Measurements from ENCODE around the gene PLEKHH2.
A peak's percentile ranks its signal among the peaks of the same experiment; 100 is the strongest.
"Not testable (repeated sequence)": the region's sequence is repeated elsewhere in the genome, so short reads cannot be mapped to it uniquely, and the experiment has no call there.

Gene PLEKHH2

GRCh38 chr2:43637030-43637803, at the start of gene PLEKHH2:
Gene PLEKHH2 (plus strand): TSS chr2:43637260. CDS start chr2:43644674, 7,414 bp downstream.
- DNase-seq = peak in 50 of 51 donors; percentile 18 to 95 (median 78)

DNA sequence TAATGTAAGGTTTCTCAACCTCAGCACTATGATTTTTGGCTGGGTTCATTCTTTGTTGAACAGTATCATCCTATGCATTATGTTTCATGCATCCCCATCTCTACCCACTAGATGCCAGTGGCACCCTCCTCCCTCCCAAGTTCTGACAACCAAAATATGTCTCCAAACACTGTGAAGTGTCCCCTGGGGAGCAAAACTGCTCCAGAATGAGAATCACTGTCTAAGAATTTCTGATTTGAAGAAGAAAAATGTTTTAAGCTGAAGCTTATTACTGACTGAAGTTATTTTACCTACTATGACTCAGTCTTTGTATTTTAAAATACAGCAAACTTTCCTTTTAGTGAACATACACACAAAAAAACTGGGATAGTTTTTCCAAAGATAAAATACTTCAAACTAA, 44.6 kb upstream of the PLEKHH2 start:
- DNase-seq = no peak

DNA sequence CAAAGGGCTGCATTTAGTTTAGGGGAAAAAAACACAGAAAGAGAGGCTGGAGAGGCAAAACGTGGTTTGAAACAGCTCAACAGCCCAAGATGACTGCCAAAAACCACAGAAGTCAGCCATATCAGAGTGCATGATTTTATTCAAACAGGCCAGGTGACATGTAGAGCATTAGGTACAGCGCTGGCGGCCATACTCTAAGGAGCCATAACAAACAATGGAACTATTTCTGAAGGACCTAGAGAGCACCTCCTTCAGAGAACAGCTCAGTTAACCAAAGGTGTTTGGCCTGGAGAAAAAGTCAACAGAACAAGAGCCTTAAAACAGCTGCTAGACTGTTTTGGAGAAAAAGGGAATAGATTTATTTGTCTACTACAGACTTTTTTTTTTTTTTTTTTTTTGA, 43.8 kb upstream of the PLEKHH2 start:
- no peak for DNase-seq

DNA sequence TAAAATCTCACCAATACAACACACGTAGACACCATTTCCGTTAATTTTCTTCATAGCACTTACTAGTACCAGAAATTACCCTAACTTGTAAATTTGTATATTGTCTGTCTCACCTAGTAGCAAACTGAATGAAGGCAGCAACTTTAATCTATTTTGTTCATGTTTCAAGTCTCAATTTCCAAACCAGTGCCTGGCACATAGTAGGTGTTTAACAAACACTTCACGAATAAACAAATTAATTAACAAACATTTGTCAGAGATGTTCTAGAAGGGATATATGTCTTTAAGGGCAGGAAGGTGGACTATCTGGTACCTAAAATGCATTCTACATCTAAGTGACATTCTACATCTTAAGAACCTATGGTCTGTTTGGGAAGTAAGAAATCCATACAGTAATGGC, 42.2 kb upstream of the PLEKHH2 start:
- no peak for DNase-seq

DNA sequence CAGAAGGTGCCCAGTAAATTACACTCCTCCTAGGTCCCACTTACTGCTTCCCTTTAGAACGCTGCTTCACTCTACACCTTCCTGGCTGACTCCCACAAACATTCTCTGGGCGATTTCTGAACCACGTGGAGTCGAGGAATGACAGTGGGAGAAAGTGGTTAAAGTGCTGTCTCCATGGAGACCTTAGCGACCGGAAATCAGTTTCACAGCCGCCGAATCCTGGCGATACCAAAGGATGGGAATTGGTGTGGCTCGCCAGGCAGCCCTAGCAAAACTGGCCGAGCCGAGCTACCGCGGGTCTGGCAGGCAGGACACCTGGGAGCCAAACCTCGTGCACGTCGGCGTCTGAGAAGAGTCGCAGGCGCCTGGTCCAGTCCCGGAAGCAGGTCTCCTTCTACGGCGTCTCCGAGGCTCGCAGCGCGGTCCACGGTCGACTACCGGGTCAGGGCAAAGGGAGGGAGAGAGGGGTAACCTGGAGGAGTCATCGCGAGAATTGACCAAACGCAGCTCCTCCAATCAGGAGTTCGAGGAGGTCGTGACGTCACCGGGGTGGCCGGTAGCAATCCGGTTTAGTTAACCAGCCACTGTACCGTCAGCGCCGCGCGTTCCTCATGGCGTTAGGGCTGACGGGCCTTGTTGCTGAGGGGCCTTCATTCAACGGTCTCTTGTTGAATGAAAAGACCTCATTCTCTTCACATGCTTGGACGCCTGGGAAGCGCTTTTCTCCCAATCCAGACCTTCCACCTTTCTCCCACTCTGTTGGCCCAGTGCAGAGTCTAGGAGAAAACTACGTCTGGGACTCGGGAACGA, 41.3 kb upstream of the PLEKHH2 start, which contains the start of gene THADA:
Gene THADA, minus strand, starts transcription at position 436 of the 810 bp plus-strand sequence. CDS start 3,646 bp downstream, outside the sequence.
- DNase-seq = peak; percentile 56 to 99 (median 96)

GRCh38 chr2:43600596-43600995, 36.5 kb upstream of the PLEKHH2 start:
- DNase-seq = not testable (repeated sequence)

DNA sequence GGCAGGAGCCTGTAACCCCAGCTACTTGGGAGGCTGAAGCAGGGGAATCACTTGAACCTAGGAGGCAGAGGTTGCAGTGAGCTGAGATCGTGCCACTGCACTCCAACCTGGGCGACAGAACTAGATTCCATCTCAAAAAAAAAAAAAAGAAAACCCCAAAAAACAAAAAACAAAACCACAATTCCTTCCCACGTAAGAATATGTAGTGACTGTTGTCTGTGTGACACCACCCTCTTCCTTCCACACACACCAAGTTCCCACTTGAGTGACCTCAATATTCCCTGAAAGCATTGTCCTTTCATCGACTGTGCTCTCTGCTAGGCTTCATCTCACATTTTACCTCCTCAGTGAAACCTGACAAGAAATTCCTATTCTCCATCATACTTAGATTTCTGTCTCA, 32.4 kb upstream of the PLEKHH2 start:
- DNase-seq = no peak

DNA sequence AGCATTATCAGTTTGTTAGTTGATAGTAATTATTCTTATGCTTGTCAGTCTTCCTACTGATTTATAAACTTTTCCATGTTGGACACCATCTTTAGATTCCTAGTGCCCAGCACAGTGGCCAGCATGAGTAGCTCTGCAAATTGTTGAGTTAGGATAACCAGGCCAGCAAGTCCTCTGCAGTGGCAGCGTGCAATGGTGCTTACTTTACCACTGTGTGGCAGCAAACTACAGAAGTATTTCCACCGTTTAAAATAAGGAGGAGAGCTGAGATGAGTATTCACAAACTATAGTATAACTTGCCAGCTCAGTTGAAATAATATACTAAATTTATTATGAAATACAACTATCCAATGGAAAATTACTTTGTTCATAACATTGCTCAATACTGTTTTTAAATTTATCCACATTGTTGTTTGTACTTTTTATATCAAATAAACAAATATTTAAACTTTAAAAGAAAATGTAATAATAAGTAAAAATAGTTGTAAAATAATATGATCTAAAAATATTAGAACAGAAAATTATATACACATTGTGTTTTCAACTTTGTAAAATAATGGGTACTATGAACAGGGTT, 31.9 kb upstream of the PLEKHH2 start:
- peak in 15 of 51 donors; percentile 0 to 43 (median 20) for DNase-seq

- DNase-seq = no peak
These were observed 31.2 kb upstream of the PLEKHH2 start for GRCh38 chr2:43605851-43606250.

GRCh38 chr2:43609290-43609918, 27.7 kb upstream of the PLEKHH2 start:
- peak in 16 of 51 donors; percentile 1 to 47 (median 13) for DNase-seq

GRCh38 chr2:43610361-43610760, 26.7 kb upstream of the PLEKHH2 start:
- no peak for DNase-seq

- DNase-seq = peak in 41 of 51 donors; percentile 1 to 75 (median 30)
These were observed 24.8 kb upstream of the PLEKHH2 start for GRCh38 chr2:43611987-43612894.

- DNase-seq = no peak
These were observed 24.1 kb upstream of the PLEKHH2 start for GRCh38 chr2:43612944-43613343.

DNA sequence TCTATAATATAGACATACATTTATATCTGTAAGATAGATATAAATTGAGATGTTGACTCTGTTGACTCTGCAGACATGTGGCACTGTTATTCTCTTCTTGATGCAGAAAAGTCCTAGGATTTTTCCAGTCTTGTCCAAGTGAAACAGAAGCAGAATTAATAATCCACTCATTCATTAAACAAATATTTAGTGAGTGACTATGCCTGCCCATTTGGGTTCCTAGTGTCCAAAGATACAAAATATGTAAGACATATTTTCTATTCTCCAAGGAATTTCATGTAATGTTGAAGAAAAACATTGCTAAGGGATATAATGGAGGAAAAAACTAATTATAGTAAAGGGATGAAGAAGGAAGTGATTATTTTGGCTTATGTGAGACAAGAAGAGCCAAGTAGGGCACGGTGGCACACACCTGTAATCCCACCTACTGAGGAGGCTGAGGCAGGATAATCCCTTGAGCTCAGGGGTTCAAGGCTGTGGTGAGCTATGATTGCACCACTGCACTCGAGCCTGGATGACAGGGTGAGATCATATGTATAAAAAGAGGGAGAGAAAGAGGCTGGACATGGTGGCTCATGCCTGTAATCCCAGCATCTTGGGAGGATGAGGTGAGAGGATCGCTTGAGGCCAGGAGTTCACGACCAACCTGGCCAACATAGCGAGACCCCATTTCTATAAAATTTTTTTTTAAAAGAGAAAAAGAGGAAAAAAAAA, 19.9 kb upstream of the PLEKHH2 start:
- no peak for DNase-seq

- DNase-seq = no peak
These were observed 17.5 kb upstream of the PLEKHH2 start for GRCh38 chr2:43619511-43619910.

- peak in 7 of 51 donors; percentile 1 to 38 (median 10) for DNase-seq
These were observed 14.1 kb upstream of the PLEKHH2 start for GRCh38 chr2:43622931-43623451.

DNA sequence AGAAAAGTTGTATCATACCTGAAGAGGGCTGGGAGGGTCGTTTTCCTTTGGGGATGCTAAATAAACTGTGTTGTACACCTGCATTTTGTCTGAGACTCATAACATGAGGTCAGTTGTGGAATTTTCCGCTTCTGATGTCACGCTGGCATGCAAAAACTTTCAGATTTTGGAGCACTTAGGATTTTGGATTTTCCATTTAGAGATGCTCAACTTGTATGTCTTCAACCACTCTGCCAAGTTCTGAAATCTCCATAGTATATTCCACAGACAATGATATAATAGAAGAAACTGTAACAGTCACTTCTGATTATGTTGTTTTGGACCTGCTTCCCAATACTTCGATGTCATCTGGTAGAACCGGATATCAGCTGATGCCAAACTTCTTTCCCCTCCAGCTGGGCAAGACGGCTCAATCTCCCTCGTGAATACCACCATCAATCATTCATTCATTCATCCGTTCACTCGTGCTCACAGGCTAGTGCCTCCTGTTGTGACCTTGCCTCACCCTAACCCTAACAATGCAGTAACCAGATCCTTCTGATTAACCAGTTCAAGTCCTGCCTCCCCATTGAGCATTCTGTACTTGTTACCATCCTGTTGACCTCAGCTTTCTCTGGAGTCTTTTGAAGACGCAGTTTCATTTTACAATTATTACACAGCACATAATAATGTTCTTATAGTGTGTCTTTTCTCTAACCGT, 5.3 kb upstream of the PLEKHH2 start:
- DNase-seq = no peak

- DNase-seq = peak in 5 of 51 donors; percentile 1 to 22 (median 4)
These were observed 2.3 kb upstream of the PLEKHH2 start for GRCh38 chr2:43634604-43635306.
